HG02642 (cell line): ENCODE data around the gene TMEM272.
A peak's percentile ranks its signal among the peaks of the same experiment; 100 is the strongest.

Experiments used
- ATAC-seq: cut with Tn5 transposase; IDR thresholded peaks from one replicate; pipeline ENCODE4 v1.9.1; 2021; ENCODE audit warnings: mild to moderate bottlenecking; ENCODE audit not compliant: unreplicated experiment, poor library complexity

The TMEM272 gene

GRCh38 chr13:51807041-51807440 is 37.9 kb downstream of the TMEM272 start:
- no peak for ATAC-seq

DNA sequence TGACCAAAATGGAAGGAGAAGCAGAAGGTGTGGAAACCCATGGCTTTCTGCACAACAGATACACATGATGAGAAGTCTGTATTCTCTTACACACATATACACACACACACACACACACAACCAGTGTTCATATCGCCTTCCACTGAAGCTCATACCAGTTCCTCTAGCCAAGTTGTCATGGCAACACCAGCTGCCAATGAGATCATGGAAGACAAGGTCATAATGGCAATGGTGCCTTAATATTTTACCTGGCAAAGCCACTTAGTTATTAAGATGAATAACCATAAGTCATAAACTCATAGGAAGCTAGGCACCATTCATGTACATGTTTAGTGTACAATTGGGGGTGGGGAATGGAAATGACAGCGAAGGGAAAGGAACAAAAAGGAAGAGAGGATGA is 38.4 kb downstream of the TMEM272 start:
- ATAC-seq: no peak

GRCh38 chr13:51805925-51806324 is 39.1 kb downstream of the TMEM272 start:
- no peak for ATAC-seq

DNA sequence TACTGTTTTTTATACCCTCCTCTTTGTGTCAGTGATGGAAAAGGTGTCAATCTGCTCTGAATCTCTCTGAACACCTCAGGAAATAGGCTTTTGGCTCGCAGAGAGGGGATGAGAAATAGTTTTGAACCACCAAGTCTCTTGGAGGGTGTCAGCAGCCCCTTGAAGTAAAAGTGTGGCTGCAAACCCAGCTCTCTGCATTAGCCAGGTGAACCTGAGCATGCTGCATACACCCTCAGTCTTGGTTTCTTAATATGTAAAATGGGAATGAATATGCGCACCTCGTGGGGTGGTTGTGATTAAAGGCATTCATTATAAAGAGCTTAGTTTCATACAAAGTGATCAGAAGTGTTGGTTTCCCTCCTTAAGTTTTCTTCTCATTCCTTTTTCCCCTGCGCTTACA is 39.7 kb downstream of the TMEM272 start:
- ATAC-seq: no peak

DNA sequence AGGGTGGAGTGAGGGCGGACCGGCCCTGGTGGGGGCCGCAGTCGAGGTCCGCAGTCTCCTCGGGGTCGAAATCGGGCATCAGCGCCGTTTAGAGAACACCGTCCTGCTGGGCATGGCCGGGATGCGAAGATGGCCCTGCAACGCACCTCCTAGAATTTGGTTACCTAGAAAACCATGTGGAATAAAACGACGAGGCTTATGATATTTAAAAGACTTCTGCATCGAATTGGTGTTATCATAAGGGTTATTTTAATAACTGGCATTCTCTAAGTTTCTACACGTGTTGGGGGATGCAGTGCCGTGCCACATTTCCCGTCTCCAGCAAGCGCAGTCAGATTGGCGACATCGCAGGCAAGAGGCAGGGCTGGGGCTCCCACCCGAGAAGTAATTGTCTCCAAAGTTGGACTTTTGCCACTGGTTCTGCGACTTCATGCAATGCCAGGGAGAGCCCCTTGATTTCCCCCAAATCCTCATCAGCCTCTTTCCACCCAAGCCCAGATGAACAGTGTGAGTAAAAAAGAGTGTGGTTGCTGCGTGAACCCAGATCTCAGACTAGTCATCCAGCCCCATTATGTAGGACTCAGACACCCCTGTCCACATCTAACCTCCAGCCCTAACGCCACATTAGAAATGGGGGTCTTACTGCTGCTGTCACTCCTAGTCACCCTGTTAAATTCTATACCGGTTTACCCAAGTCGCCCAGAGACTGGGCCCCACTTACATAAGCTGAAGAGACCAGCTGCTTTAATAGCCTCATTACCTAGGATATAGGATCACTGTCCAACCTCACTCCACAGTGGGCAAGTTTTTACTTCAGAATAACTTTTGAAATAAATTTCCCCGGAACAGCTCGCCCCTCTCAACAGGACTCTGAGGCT is 40.4 kb downstream of the TMEM272 start:
- no peak for ATAC-seq

- peak; percentile 94 for ATAC-seq
Measured at GRCh38 chr13:51803422-51804294, 41.3 kb downstream of the TMEM272 start, which contains the start of gene DHRS12. DHRS12 (minus strand) TSS chr13:51804163; CDS start chr13:51799659, 4,504 bp downstream.

DNA sequence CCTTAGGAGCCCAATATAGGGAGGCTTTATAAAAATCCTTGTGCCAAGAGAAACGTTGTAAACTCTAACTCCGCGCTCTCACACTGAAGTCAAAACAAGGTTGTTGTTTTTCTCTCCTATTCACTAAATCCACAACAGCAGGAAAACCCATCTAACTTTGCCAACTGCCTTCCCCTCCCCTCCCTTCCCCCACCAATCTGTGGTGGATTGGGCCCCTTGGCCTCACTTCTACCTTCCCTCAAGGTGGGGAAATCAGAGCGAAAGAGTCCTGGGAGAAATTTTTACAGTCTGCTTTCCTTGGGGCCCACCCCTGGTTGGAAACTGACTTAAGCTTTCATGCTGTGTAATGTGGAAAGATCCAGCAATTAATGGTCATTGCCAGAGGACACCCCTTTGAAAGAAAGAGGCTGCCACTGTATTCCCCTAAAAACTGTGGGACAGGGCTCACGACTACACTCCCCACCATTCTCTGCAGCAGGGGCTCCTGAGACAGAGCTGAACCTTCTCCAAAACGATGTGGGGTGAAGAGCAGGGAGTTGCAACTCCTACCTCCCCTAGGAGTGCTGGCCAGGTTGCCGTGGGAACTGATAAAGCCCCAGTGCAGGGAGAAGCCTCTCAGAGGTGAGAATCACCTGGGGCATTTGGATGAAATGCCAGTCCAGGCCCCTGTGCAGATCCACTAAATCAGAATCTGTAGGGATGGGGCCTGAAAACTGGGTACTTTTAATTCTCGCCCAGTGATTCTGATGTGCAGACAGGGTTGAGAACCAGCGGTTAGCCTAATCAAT is 42.2 kb downstream of the TMEM272 start:
- no peak for ATAC-seq

- ATAC-seq: no peak
Measured at GRCh38 chr13:51801631-51802099, 43.3 kb downstream of the TMEM272 start.

DNA sequence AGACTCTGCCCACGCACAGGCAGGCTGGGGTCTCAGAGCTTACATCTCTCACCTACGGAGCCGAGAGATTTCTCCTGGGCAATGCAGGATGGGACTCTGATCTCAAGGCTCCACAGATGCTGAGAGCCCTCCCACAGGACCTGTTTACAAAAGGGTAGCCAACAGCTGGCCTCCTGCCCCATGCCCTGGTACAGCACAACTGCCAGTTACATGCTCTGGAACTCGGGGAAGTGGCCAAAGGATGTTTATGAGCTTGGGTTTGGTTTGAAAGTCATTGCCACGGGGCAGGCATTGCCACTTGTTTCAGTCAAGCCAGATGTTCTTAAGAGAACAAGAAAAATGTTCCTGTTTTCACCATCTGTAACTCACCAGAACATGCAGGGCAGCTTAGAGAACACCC is 44.5 kb downstream of the TMEM272 start:
- no peak for ATAC-seq

GRCh38 chr13:51799261-51799660 is 45.7 kb downstream of the TMEM272 start:
- ATAC-seq: no peak

GRCh38 chr13:51797664-51798488 is 47.1 kb downstream of the TMEM272 start:
- peak; percentile 51 for ATAC-seq

DNA sequence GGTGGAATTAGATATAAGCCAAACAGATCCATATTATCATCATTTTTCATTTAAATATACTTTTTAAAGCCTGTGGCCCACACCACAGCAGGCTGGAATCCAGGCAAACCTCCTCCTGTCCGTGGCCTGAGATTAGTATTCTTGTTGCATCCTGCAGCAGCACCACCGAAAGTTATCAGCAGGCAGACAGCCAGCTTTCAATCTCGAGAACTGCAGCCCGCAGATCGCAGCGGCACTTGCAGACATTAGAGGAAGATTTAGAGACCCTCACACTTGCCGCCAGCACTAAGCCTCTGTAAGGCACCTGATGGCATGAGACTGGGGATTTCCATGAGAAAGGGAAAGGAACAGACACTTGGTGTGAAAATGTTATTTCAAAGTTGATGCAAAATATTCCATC is 48.4 kb downstream of the TMEM272 start:
- ATAC-seq: no peak

DNA sequence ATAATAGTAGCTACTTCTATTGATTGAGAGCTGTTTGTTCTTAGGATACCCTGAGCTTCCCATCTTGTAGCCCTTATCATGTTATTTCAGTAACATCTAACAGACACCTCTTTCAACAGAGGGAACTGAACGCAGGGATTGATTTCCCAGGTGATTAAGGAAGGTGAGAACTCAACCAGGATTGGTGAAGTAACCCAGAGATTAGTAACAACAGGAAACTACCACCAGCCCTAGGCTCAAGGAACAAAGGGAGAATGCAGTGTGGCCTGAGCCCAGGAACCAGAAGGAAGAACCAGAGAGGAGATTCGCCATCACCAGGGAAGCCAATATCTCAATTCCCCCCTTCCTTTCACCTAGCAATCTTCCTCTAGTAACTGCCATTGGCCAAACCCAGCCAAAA is 49.6 kb downstream of the TMEM272 start:
- ATAC-seq: no peak

DNA sequence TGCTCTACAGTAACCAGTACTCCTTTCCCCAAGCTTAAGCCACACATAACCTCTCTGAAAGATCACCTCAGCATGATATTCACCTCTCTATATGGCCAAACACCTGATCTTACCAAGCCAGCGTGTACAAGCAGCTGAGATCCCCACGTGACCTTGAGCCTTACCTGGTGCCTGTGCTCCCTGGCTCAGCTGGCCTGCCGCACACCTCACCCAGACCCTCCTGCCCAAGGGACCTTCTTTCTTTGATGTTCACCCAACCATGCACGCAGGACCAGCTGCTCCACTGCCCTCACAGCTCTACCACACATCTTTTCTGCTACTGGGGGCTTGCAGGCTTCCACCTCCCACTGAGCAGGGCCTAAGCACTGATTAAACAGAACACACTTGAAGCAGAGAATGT is 50.0 kb downstream of the TMEM272 start:
- no peak for ATAC-seq

- ATAC-seq: peak; percentile 68
Measured at GRCh38 chr13:51793570-51794271, 51.3 kb downstream of the TMEM272 start.

DNA sequence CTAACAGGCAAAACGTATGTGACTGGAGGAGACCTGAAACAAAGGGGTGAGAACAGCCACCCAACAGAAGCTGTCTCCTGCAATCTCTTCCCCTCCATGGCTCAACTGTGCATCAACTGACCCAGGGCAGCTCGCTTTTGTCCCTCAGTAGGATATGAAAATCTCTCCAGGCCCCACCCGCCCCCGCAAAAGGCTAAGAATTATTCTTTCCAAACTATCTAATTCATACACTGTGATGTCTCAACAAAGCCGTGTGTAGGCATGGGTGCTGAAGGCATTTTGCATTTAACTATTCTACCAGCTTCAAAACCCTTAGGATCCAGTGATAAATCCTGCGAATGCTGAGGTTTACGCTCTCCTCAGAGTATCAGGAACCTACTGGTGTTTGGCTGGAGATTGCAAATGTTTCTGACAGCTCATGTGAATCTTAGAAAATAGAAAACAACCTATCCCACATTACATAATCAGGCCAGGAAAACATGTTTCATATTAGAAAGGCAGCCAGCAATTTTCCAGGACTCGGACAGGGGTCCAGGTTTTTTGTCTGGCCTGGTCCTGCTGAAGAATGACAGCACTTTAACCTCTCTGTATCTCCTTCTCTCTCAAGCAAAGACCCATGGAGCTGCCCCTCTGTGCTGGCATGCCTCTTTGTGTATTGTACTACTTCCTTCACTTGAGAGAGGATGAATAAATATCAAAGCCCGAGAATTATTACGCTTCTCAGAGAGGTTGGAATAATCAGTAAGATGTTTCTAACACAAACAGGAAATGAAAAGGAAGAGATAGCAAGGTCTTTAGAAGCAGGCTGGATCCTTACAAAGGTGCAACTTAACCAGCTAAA is 58.3 kb downstream of the TMEM272 start:
- ATAC-seq: no peak

GRCh38 chr13:51785712-51786424 is 59.1 kb downstream of the TMEM272 start:
- ATAC-seq: no peak
